RKO (cell line): Measurements from ENCODE around the gene TRAF5.
"Not testable (repeated sequence)": the region's sequence is repeated elsewhere in the genome, so short reads cannot be mapped to it uniquely, and the experiment has no call there.

Experiments used
- DNase-seq: peaks from one replicate; pipeline ENCODE4 v3.0.0-alpha.2; 2016; ENCODE audit warnings: low spot score

Gene TRAF5

GRCh38 chr1:211347077-211347844 lies 20.6 kb downstream of the TRAF5 start:
- DNase-seq = no peak

DNA sequence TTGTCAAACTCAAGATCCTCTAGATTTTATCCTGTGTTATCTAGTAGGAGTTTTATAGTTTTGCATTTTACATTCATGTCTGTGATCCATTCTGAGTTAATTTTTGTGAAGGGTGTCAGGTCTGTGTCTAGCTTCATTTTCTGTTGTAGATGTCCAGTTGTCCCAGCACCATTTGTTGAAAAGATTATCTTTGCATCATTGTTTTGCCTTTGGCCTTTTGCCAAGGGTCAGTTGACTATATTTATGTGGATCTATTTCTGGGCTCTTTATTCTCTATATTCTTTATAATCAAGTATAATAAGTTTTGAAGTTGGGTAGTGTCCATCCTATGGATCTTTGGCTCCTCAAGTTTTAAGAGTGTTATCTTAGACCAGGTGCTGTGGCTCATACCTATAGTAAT lies 21.9 kb downstream of the TRAF5 start:
- DNase-seq = no peak

GRCh38 chr1:211349741-211350140 lies 23.1 kb downstream of the TRAF5 start:
- DNase-seq = no peak

GRCh38 chr1:211352055-211352454 lies 25.4 kb downstream of the TRAF5 start:
- not testable (repeated sequence) for DNase-seq

- no peak for DNase-seq
Measured at GRCh38 chr1:211352465-211352864, 25.8 kb downstream of the TRAF5 start.

GRCh38 chr1:211352985-211353515 lies 26.4 kb downstream of the TRAF5 start:
- DNase-seq = peak; percentile 53

- DNase-seq = no peak
Measured at GRCh38 chr1:211353562-211354212, 27.1 kb downstream of the TRAF5 start.

DNA sequence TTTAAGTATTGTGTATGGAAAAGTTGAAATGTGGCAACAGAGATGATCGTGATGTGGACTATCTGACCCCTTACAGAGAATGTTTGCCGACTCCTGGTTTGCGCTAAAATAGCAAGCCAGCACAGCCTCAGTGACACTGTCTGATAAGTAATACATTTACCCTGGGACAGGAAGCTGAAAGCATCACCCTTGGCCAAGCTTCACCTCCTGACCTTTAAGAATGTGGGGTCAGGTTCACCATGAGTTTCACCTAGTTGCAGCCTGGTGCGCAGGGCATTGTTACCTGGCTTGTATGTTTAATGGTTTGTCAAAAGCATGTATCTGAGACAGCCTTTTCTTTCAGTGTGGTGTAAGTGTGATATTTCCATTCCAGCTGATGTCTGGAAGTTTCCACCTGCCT lies 29.2 kb downstream of the TRAF5 start:
- DNase-seq = no peak

DNA sequence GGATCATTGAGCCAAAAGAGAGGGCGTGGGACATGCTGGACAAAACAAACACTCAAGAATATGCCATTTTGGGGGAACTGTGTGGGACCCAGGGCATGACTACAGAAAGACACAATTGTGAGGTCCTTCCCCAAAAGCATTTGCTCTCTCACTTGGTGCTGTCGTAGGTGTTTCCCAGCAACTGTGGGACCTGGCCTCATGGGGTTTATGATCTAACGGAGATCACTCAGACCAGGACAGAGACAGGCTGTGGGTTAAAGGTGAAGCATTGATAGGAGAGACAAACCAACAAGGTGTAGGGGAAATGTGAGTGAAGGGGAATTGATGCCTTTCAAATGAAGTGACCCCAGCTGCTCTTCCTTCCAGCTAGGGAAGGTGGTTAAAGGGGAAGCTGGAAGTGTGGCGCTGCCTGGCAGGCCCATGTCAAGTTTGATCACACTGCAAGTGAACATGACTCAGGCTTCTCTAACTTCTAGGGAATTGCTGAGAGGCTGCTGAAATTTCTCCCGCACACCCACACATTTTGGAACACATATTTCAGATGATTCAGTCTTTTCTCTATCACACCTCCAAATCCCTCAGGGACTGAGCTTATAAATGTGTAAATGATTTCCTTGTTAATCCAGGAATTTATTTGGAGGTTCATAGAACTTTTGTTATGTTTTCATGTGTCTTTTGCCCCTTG lies 30.2 kb downstream of the TRAF5 start:
- peak; percentile 57 for DNase-seq

DNA sequence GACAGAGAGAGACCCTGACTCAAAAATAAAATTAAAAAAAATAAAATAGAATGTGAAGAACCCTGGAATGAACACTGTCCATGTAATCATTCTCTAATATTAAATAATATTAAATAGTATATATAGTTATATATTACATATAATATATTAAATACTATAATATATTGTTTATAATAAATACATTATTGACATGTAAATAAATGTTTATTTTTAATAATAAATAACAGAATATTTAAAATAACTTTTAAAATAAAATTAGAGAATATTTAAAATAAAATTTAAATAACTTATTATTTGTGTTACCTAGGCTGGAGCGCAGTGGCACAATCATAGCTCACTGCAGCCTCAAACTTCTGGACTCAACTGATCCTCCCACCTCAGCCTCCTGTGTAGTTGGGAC lies 32.1 kb downstream of the TRAF5 start:
- no peak for DNase-seq

DNA sequence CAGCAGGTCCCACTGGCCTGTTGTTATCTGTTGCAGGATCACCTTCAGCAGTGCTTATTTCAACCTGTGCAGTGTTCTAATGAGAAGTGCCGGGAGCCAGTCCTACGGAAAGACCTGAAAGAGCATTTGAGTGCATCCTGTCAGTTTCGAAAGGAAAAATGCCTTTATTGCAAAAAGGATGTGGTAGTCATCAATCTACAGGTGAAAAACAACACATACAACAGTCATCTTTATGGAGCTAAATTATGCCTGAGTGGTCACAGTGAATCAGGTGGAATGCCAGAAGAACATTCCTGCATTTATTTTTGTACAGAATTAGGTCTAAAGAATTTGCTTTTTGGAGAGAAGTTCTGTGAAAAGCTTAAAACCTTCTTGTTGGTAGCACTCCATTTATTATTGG lies 33.2 kb downstream of the TRAF5 start:
- no peak for DNase-seq

GRCh38 chr1:211361202-211361601 lies 34.6 kb downstream of the TRAF5 start:
- DNase-seq = no peak

DNA sequence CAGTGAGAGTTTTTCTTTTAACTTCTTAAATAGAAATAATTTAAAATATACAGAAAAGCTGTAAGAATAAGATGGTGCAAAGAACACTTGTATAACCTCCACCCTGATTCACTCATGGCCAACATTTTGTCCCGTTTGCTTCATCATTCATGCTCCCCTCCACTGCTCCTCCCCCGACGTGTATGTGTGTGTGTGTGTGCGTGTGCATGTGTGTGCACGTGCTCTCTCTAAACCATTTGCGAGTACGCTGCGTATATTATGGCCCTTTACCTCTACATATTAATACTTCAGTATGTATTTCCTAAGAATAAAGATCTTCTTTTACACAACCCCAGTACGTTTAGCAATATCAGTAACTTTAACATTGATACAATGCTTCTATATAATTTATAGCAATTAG lies 43.0 kb downstream of the TRAF5 start:
- no peak for DNase-seq

DNA sequence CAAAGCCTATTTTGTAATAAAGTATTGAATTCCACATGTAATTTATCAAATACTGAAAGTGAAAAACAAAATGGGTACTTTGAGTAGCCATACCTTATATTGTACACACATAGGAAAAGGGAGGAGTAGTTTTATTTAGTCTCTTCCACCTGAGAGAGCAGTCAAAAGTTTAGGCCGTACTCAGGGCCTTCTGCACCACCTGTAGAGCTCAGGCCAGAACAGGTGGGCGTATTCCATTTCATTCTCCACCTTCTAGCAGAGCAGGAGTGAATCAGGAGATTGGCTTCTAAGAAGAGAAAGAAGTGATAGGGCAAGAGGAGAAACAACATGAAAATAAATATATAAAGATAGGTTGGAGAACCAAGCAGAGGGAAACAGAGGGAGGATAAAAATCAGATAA lies 44.0 kb downstream of the TRAF5 start:
- no peak for DNase-seq

DNA sequence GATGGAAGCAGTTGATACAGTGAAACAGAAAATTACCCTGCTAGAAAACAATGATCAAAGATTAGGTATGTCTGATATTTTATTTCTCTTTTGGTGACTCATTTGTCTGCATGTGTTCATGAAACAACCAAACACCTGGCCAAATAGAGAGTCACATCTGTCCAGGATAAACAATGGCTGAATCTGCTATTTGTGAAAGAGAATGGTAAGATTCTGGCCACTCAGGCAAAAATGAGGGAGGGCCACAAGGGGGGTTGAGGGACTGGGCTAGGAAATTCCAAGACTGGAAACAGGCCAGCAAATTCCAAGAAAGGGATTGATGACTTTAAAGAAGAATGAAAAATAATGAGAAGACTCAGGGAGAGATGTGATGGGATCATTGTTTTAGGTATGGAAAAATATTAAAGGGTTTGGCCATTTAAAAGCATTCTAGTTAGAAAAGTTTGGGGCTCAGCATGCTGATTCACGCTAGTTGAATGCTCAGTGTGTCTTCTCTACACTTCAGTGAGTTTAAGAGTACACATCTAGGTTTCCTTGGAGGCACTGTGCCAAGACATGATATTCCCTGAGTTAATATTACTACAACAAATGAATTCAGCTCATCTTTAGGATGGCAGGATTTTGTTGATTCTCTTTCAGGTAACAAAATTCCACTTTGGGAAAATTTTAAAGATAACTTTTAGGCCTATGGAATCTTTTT lies 44.9 kb downstream of the TRAF5 start:
- no peak for DNase-seq

GRCh38 chr1:211372463-211372862 lies 45.8 kb downstream of the TRAF5 start:
- no peak for DNase-seq

DNA sequence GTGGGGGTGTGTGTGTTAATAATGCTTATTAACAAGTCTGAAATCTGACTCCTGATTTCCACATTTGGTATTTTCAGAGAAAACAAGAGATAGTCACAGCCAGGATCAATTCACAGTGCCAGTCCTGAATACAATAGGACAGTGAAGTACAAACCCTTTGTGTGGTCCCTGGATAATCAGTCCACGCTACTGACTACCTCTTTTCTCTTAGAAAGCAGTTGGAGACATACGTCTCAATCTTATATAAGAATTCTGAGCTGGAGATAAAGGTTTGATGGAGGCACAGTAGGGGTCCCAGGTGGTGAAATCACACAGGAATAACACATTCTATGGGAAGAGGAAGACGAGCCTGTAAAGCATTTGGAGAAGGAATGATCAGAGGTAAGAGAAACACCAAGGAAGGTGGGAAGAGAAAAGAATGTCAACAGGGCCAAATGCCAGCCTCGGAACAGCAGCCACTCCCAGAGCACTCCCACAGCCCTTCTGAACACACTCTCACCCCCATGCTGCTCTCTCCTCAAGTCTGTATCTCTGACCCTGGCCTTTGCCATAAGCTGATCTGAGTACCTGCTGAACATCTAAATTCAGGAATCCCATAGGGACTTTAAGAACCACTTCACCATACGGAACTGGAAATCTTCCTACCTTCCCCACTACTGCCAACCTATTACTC lies 48.6 kb downstream of the TRAF5 start:
- DNase-seq = no peak

- no peak for DNase-seq
Measured at GRCh38 chr1:211375949-211376348, 49.3 kb downstream of the TRAF5 start.

- DNase-seq = no peak
Measured at GRCh38 chr1:211376807-211377470, 50.3 kb downstream of the TRAF5 start.

GRCh38 chr1:211377539-211378450 lies 51.2 kb downstream of the TRAF5 start:
- DNase-seq = no peak
